ENCODE measurements around the gene HSDL2. TPM values are rescaled to one million over a fixed set of nuclear protein-coding genes. Genes with fewer than 3 reads are reported as not detected.

Gene HSDL2
- total RNA-seq, result 20.2 and 23.1 TPM in 2 replicates

DNA sequence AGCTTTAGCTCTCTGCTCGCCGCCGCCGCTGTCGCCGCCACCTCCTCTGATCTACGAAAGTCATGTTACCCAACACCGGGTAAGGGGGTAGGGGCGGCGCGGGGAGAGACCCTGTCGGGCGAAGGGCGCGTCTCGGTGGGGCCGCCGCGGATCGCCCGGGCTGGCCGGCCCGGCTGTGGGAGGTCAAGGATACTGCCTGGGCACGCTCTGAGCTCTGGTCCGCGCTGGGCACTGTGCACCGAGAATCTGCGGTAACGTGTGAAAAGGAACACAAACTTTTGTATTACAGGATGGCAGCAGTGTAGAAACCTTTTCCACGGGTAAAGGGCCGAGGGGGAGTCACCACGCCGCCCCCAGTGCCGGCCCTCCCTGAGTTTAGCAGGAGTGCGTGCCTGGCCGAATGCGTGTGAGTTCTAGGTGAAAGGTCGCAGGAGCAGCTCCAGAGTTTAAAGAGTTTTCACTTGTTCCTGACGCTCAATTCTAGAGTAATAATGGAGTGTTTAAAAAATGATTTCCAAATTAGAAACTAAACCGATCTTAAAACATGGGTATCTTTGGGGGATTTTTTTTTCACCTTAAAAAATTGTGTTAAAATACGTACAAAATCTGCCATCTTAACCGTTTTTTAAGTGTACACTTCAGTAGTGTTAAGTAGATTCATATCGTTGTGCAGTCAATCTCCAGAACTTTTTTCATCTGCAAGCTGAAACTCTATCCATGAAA lies at the start of gene HSDL2:
Gene HSDL2 (plus strand): TSS at position 7 of the 723 bp plus-strand sequence. CDS start 56 bp downstream, at position 63.
- intact Hi-C loops (cut with micrococcal nuclease), result loop anchor here (1.0 to 5.0 kb wide), 3 partner anchors 370 to 898 kb away; partner anchors contain the start of genes ECPAS and SNX30

GRCh38 chr9:112331674-112331952 lies 48.3 kb upstream of the HSDL2 start:
- intact Hi-C loops (cut with micrococcal nuclease), result loop anchor here (5.0 kb wide), 2 partner anchors 114 to 669 kb away; partner anchors contain the start of gene GNG10

DNA sequence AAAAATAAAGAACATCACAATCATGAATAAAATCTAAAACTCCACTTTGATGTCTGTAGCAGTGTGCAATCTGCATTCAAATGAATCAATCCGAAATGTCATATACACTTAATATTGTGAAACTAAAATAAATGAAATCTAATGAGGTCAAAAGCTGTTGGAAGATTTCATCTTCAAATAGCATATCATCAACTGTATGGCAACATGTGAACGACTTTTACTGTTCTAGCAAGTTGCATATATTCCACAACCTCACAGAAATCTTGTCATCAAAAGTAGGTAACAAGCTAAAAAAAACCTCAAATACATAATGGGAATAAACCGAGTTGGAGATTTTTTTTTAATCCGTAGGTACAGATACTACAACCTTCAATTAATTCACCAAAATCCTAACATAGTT lies 47.7 kb upstream of the HSDL2 start:
- intact Hi-C loops (cut with micrococcal nuclease), result loop anchor here (1.0 to 5.0 kb wide), 6 partner anchors 15 to 670 kb away; partner anchors contain the start of genes GNG10, INIP and SNX30

DNA sequence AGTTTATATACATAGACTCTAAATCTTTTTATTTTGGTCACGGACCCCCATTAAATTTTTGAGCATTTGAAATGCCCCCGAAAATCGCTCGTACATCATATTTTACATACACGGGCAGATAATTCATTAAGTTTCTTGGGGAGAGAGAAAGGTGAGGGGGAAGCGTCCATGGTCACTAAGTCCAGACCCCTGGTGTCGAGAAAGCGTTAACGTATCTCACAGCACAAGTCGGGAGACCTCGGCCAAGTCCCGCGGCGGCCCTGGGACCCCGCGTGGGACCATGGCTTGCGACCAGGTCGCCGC lies 47.3 kb upstream of the HSDL2 start:
- intact Hi-C loops (cut with micrococcal nuclease), result loop anchor here (1.0 to 5.0 kb wide), 6 partner anchors 15 to 670 kb away; partner anchors contain the start of genes GNG10, INIP and SNX30

DNA sequence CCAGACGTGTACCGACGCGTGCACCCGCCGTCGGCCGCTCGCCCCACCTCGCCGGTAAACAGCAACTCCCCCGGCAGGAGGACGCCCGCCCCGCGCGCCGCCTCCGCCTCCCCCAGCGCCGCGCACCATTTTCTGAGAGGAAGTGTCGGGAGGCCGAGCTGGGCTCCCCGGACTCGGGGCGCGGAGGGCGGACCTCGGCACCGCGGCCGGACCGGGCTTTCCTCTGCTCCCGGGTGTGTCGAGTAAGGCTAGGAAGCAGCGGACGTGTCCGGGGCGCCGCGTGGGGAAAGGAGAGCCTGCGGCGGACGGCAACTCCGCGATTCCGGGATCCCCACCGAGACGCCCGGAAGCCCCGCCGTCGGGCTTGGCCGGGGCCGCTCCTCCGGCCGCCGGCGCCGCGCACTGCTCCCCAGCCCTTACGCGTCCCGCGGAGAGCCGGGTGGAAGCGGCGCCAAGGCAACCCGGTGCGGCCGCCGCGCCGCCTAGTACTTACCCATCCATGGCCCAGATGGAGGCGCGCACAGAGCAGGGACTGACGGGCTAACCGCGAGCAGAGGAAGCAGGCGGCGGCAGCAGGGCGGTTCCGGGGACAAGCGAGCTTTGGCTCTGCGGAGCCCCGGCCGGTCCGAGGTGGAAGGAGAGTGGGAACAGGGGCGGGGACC lies 46.8 kb upstream of the HSDL2 start, which contains the start of gene PTBP3:
Gene PTBP3 (minus strand): TSS at position 643 of the 662 bp plus-strand sequence. CDS start 35,754 bp downstream, outside the sequence.
- intact Hi-C loops (cut with micrococcal nuclease), result loop anchor here (1.0 to 5.0 kb wide), 12 partner anchors 16 to 702 kb away; partner anchors contain the start of genes DNAJC25, GNG10, INIP and KIAA1958

DNA sequence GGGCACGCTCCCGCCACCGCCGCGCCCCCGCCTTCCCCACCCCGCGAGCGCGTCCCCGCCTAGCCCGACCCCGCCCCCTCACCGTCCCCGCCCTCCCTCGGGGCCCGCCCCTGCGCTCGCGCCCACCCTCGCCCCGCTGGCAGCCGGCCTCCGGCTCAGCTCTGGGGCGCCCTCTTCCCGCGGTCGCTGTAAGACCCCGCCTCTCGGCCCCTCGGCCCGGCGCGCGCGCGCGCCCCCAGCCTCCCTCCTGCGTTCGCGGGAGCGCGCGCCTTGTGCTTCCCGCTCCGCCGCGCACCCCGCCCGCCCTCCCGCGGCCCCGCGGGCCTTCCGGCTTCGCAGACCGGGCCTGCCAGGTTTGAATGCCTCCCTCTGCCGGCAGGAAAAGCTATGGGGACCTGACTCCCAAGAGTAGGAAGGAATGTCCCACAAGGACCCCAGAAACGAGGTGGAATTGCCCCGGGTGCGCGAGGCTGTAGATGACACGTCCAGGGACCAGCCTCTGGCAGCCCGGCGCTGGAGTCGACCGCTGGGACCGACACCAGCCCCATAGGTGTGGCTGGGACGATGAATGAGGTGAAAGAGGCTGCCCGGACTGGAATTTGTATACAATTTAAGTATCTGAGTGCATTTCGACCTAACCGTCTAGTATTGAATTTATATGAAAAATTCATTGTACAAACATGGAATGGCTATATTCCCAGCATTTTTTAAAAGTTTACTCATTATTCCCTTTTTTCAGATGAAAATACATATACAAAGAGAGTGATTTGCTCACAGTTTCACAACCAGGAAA lies 46.1 kb upstream of the HSDL2 start:
- intact Hi-C loops (cut with micrococcal nuclease), result loop anchor here (1.0 to 5.0 kb wide), 12 partner anchors 21 to 703 kb away; partner anchors contain the start of genes DNAJC25, GNG10, INIP and KIAA1958

DNA sequence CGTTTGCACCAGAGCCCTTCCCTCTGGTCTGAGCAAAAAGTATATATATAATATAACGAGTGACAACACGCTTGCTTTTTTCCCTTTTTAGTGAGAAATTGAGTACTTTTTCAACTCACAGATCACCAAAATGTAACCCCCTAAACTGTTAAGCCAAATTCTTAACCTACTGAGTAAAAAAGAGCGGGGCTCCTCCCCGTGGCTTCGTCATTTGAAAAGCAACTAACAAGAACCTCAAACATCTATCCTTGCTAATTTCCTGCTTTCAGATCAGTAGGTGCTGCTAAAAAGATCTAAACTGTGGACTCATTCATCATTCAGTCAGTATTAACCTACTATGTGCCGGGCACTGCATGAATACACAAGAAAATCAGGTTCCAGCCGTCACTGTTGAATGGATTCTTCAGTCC lies 45.5 kb upstream of the HSDL2 start:
- intact Hi-C loops (cut with micrococcal nuclease), result loop anchor here (1.0 to 5.0 kb wide), 4 partner anchors 20 to 672 kb away; partner anchors contain the start of gene GNG10

DNA sequence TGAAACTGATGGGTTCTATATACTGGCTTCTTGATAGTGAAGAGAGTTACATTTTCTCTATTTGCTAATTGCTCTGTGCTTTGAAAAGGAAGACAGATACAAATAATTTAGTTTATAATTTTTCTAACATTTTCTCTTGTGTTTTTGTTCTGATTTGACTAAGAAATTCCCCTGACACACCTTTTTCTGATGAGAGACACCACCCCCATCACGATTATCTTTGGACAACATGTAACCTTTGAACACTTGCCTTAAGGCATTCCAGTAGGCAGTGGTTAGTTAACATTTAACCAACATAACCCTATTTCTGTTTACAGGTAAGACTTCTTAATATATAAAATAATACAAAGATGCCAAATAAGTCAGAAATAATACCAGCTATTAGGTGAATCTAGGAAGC lies 42.4 kb upstream of the HSDL2 start:
- intact Hi-C loops (cut with micrococcal nuclease), result no loop called here

DNA sequence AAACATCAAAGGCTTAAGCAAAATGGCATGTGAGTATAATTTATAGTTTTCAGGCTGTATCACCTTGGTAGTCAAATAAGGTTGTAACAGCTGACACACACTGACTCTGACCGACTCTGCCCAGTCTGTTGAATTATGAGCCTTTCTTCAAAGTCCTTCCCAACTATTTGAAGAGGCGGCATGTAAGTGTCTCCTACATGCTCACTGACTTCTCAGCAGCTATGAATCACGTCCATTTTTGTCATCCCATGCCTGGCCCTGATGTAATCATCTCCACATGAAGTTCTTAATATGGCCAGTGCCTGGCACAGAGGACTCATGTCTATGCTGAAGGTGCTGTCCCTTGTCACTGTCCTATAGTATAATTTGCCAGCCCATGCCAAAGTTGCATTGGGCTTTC lies 41.3 kb upstream of the HSDL2 start:
- intact Hi-C loops (cut with micrococcal nuclease), result no loop called here

GRCh38 chr9:112339886-112340285 lies 40.0 kb upstream of the HSDL2 start:
- intact Hi-C loops (cut with micrococcal nuclease), result no loop called here

GRCh38 chr9:112341730-112342129 lies 38.2 kb upstream of the HSDL2 start:
- intact Hi-C loops (cut with micrococcal nuclease), result no loop called here

GRCh38 chr9:112348257-112349007 lies 31.5 kb upstream of the HSDL2 start:
- intact Hi-C loops (cut with micrococcal nuclease), result no loop called here

DNA sequence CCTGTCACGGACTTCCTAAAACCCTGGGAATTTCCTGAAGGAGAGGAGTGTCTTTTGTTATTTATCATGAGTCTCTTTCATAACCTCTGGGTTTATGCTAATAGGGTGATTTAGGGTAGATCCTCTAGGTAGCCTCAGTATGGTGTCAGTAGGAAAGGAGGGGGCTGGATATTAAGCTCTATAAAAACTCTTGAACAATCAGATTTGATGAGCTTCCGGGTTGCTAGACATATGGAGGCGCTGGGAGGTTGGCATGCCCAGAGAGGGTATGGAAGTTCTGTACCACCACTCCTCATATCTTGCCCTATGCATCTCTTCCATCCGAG lies 30.9 kb upstream of the HSDL2 start:
- intact Hi-C loops (cut with micrococcal nuclease), result no loop called here

GRCh38 chr9:112351184-112351583 lies 28.7 kb upstream of the HSDL2 start:
- intact Hi-C loops (cut with micrococcal nuclease), result no loop called here

DNA sequence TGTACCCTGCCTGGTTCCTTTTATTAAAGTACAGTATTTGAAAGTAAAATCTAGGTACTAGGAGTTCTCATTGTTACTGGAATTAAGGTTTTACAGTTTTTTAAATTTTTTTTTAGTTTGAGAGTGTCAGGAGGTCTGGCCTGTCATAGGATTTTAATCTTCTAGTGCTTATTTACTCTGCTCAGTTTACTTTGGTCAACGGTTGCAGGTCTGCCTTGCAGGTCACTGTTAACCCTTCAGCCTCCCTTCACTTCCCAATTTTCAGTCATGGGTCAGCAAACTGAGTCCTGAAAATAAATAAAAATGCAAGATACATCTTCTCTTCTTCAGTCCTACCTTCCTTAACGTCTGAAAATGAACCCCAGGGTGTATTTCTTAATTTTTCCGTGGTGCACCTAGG lies 27.7 kb upstream of the HSDL2 start:
- intact Hi-C loops (cut with micrococcal nuclease), result no loop called here

GRCh38 chr9:112354081-112354743 lies 25.7 kb upstream of the HSDL2 start:
- intact Hi-C loops (cut with micrococcal nuclease), result loop anchor here (2.0 kb wide), 1 partner anchor 19 kb away; no protein-coding TSS in a partner anchor

- intact Hi-C loops (cut with micrococcal nuclease), result loop anchor here (2.0 kb wide), 1 partner anchor 21 kb away; no protein-coding TSS in a partner anchor
These were observed 24.4 kb upstream of the HSDL2 start for GRCh38 chr9:112355427-112355897.

GRCh38 chr9:112360047-112360804 lies 19.7 kb upstream of the HSDL2 start:
- intact Hi-C loops (cut with micrococcal nuclease), result loop anchor here (2.0 kb wide), 1 partner anchor 599 kb away; no protein-coding TSS in a partner anchor

DNA sequence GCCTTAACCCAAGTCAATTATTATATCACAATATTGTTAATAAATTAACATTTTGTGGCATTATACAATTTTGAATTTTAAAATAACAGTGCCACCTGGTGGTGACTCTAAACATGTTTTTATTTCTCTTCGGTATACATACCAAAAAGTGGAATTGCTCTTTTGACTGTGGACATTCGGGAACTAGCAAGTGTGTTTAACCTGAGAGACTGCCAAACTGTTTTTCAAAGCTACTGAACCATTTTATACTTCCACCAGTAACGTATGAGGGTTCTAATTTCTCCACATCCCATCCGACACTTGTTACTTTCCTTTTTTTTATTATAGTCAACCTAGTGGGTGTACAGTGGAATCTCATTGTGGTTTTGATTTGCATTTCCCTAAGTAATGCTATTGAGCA lies 18.3 kb upstream of the HSDL2 start:
- intact Hi-C loops (cut with micrococcal nuclease), result loop anchor here (1.0 to 2.0 kb wide), 4 partner anchors 248 to 601 kb away; no protein-coding TSS in a partner anchor

Measured in T-helper 2 cell treated with Interferon-gamma antibody and Interleukin-4, amounts not matched to agents 100 ng/mL and 5 ng/mL, for 36 hours (primary cell).